DMS153 treated with DMSO at 0.1 percent for 48 hours (cell line): ENCODE data around the gene PPIL1.

Source experiments
- DNase-seq: peaks from one replicate; lab custom pipeline; 2025; ENCODE audit not compliant: unreplicated experiment; lab: John Stamatoyannopoulos, UW

The PPIL1 gene

GRCh38 chr6:36855750-36856149 is 18.9 kb downstream of the PPIL1 start:
- no peak for DNase-seq

DNA sequence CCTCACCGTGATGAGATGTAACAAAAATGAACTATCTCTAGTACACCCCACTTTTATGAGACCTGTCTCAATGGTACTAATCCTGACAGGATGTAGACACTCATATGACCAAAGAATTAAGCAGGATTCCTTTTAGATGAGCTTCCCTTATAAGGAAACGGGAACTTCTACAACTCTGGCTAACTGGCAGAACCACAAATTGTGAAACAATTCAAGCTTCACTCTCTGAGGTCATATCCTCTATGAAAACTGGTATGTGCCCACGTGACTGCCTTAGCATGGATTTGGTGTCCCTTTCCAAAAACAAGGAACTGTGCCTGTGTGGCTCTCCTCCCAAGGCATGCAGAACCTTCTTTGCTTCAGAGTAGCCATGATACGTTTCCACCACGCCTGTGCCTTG is 21.3 kb downstream of the PPIL1 start:
- DNase-seq = no peak

GRCh38 chr6:36852481-36853147 is 22.0 kb downstream of the PPIL1 start:
- DNase-seq = no peak

DNA sequence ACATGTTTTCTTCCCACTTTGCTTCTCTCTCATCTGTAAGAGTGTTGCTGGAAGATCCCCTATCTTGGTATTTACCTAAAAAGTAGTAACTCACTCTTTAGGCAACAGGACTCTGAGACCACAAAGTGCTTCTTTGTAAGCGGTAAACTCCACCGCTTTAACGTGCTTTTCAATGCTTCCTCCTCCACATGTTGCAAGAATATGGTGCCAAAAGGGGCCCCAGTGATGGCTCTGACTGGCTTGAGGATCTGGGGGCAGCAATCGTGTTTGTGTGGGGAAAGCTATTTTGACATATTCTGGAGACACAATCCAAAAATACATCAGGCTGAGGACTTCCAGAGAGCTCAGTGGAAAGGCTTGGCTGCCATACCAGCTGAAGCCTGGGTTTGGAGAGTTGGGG is 23.0 kb downstream of the PPIL1 start:
- no peak for DNase-seq

DNA sequence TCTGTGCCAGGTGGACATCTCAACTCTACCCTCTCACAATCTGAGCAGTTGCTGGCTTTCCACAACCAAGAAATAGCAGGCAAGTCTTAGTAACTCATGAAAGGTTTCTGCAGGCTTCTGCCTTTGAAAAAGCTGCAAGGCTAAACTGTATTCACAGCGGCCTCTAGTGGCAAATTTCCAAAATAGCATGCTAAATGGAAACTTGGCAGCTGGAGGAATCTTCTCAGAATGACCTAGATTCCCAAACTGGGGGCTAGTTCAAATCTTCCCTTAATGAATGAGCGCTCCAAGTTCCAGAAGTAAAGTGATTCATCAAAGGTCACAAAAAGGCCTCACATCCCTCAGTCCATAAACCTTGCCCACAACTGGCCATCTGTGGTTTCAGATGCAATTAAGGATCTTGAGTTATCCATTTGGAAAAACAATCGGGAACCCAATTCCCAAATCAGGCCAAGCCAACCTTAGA is 23.4 kb downstream of the PPIL1 start:
- no peak for DNase-seq

DNA sequence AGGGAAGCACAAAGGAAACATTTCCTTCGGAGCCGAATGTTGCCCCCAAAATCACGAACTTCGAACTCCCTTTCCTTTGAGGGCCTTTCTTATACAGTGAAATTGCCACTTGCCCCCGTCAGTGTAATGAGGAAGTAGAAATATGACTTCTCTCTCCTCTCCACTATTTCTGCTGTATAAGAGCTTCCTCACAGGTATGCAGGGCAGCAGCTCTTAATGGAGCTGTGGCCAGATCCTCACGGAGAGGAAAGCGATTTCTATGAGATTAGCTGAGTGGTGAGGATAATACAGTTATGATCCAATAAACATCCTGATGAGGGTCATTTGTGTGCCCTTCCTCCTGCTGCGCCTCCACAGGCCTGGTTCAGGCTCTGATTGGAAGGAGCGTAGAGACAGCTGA is 24.6 kb downstream of the PPIL1 start:
- DNase-seq = no peak

DNA sequence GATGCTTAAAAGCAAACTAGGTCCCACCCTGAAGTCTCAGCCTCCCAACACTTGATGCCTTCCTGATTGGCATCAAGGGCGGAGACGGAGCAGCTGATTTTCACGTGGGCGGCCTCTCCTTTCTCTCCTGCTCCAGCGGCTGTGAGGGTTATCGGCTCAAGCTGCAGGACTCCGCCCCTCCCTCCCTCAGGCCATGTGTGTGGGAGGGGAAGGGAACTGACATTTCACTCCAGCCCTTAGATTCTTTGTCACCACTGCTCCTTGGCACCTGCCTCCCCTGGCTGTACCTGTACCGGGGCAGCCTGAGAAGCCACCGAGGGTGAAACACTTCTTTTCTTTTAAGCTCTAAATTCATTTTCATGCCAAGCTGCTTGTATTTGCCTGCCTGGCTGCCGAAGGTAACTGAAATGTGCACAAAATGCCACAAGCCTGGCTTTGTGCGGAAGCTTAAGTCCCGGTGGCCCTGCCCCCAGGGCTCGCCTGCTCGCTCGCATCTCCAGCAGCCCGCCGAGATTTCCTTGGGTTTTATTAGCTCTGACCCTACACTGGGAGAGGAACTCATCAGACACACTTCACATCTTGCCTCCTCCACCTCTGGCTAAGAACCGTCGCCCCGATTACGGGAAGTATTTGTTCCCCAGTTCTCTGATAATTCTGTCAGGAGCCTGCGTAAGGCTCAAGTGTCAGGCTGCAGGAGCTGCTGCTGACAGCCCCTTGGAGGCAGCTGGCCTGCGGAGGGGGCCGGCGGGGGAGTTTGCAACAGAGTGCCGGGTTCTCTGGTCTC is 25.8 kb downstream of the PPIL1 start:
- DNase-seq = no peak

- DNase-seq = no peak
Measured at GRCh38 chr6:36847991-36848390, 26.6 kb downstream of the PPIL1 start.

DNA sequence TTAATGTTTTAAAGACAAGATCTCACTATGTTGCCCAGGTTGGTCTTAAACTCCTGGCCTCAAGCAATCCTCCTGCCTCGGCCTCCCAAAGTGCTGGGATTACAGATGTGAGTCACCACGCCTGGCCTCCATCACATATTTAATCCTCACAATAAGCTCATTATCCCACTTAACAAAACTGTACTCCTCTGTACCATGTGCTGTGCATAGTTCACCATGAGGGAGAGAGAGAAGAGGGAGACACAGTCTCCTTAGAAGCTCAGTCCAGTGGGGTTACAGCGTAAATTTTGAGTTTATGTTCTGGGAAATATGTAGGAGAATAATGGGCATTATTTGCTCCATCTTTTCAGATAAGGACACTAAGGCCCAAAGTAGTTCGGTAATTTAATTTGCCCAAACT is 27.5 kb downstream of the PPIL1 start:
- DNase-seq = no peak

DNA sequence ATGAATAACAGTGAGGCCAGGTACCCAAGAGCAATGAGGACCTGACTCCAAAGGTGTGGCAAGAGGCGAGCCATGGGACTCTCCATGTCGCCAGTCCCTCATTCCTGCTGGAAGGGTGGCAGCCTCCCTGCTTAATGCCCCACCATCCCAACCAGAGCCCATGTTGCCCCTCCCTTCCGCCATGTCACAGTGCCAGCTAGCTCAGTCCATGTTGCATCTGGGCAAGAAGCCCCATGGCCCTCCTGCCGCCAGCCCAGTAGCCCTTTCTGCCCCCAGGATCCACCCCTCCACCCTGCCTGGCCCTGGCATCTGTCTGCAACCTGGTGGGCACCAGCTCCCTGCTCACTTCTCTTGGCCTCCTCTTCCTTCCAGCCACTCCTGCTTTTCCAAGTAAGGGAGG is 29.4 kb downstream of the PPIL1 start:
- no peak for DNase-seq

DNA sequence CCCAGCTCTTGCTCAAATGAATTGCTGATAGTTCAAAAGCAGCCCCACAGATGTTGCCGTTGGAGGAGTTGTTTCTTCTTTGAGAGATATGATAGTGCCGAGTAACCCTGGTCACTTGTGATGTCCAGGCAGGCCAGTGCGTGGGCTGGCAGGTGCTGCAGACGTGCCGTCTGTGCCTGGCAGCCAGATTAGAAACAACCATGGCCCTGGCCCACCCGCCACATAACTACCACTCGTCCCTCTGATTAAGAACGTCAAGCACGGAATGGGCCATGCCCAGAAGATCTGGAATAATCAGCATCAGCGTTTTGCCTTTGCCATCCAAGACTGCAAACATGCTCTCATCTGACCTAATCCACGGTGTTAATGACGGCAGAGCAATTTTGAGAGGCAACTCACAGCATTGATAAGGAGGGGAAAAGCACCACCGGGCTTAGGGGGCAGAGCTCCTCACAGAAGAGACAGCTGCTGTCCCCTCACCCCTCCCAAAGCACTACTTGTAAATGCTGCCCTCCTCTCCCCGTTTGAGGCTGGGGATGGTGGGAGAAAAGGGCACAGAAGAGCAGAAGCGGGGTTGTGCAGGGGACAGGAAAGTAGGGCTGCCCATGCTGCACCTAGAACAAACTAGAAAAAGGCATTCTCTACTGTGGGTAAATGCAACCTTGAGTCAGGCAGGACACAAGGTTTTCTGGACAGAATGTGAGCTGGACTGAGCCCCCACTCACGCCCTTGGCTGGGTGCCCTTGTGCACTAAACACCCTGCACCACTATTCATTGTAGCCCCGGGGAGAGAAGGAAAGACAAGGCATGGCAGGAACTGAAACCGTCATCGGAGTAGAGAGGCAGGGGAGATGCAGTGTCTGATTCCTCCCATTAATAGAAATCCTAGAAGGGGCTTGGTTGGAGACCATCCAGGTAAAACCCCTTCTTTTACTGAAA is 30.1 kb downstream of the PPIL1 start:
- no peak for DNase-seq

GRCh38 chr6:36843170-36843569 is 31.4 kb downstream of the PPIL1 start:
- DNase-seq = no peak

- no peak for DNase-seq
Measured at GRCh38 chr6:36841756-36842155, 32.8 kb downstream of the PPIL1 start.

GRCh38 chr6:36840432-36841403 is 33.9 kb downstream of the PPIL1 start:
- DNase-seq = no peak

GRCh38 chr6:36839749-36840431 is 34.7 kb downstream of the PPIL1 start:
- DNase-seq = no peak

- DNase-seq = no peak
Measured at GRCh38 chr6:36838896-36839748, 35.5 kb downstream of the PPIL1 start, which contains the start of gene CPNE5. Gene CPNE5 (minus strand): TSS chr6:36839444. CDS start chr6:36839377, 67 bp downstream.

DNA sequence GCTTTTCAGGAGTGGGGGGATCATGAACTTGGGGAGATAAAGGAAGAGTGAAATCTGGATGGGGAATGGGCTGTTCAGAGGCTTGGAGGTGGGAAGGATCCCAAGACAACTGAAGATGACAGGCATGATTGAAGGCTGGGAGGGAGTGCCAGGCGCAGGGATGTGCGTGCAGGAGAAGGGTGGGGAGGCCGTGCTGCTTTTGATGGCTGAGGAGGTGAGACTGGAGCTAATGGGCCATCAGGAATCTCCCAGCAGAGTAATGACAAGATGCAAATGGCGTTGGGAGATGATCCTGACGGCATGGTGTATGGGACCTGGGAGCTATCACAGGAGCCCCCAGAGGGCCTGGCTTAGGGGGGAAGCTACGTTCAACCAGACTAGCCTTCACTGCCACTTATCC is 36.9 kb downstream of the PPIL1 start:
- no peak for DNase-seq

GRCh38 chr6:36837022-36837339 is 37.6 kb downstream of the PPIL1 start:
- DNase-seq = no peak
